Activated CD8-positive, alpha-beta memory T cell treated with anti-CD3 and anti-CD28 coated beads for 1 hour (primary cell): ENCODE measurements around the gene PTPRG.

Experiments
- DNase-seq, 2 donors: peaks; one replicate each; pipeline ENCODE4 v3.0.0-alpha.2; 2020; ENCODE audit warnings: low read depth in 1 of 2; ENCODE audit errors: extremely low read depth in 1 of 2

The PTPRG gene

GRCh38 chr3:61938878-61939549 is 377.6 kb downstream of the PTPRG start:
- DNase-seq = no peak

DNA sequence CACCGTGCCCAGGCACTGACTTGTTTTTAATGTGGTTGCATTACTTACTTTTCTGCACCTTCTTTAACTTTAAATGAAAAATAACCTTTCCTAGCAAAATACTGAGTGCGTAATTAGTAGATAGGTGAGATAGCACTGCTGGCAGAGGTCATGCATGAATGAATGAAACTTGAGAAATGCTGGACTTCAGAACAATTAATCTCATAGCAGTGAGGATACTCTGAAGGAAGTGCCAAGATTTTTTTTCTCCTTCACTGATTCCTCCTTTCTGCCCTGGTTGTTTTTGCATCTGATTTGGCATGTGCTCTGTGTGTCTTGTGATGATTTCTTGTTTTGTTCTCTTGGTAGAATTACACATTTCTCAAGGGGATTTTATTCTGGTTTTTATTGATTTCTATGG is 378.9 kb downstream of the PTPRG start:
- DNase-seq = no peak

DNA sequence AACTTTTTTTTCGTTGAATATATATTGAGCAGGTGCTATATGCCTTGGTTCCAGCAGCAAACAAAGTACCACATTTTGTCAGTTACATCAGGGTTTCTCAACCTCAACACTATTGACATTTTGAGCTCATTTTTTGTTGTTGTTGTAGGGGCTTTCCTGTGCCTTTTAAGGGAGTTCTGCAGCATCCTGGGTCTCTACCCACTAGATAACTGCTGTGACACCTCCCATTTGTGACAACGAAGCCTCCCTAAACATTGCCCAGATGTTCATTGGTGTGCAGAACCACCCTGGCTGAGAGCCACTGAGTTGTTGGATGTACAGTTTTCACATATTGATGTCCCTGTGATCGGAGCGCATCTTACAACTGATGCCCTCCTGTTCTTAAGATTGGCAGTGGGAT is 382.6 kb downstream of the PTPRG start:
- no peak for DNase-seq

DNA sequence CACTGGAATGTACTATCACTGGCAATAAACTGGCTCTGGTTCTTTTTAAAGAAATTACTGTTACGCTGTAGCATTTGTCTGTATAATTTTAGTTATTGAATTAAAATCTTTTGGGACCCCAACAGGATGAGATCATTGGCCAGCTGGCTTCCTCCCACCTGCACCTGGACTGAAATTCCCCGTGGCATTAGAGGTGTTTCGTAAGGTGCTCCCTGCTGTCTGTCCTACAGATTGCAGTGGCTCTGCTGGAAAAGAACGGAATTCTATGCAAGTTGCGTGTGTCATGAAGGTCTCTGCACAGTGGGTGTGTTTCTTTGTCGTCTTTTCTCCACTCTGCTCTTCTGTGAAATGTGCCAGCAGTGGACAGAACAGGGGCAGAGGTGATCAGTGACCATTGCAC is 383.4 kb downstream of the PTPRG start:
- DNase-seq = no peak

- no peak for DNase-seq
Observed at GRCh38 chr3:61945657-61946056, 384.3 kb downstream of the PTPRG start.

GRCh38 chr3:61946570-61947324 is 385.4 kb downstream of the PTPRG start:
- DNase-seq = no peak

DNA sequence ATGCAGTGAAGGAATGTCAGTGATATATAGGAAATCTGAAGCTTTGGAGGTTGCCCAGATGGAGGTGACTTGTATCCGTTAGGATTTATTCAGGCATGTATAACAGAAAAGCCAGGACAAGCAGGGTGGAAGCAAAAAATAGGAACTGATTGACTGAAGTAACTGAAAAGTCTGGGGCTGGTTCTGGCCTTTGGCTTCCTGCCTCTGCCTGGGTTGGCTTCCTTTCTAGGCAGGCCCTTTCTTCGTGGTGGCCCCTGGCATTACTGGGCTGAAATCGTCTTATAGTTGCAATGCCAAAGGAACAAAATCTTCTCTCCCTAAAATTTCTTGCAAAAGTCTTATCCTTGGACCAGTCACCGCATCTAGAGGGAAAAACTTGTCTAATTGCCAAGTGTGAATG is 386.1 kb downstream of the PTPRG start:
- DNase-seq = no peak

DNA sequence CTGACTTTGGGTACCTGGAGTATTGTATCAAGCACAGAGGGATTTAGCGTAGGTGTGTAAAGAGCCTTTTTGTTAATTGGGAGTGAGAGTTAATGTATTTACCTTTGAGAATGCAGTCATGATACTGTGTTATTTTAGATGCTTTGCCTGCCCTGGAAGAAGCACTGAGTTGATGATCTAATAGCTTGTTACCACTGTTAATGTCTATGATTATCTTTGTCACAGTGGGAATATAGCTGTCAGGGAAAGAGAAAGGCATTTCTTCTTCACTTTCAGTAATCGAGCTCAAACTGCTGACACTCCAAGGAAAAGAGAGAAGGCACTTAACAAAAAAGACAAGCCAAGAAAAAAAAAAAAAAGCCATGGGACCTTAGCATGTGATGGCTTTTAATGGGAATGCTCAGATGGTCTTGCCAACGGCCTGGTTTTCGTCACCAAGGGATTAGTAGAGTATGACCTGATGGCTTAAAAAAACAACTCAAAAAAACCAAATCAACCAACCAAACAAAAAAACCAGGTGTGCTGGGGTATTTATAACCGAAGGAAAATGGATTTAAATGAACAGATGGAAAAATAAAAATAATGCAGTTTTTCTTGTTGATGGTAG is 387.4 kb downstream of the PTPRG start:
- no peak for DNase-seq

GRCh38 chr3:61954097-61954540 is 392.7 kb downstream of the PTPRG start:
- DNase-seq = no peak

DNA sequence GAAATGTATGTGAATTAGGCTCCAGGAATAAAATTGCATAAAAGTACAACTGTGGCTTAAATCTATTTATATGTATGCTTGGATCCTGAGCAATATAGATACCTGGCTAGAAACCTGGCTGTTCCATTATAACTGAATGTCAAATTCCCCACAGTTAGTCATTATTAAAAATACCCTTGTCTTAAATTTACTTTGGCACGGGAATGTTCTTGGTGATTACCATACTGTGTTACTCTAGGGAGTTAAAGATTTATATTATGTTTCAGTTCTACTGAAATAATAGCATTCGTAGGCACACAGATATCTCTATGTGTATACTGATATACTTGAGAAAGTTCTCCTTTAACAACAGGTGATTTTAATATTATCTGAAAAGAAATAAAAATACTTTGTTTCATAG is 394.1 kb downstream of the PTPRG start:
- DNase-seq = no peak

- no peak for DNase-seq
Observed at GRCh38 chr3:61956236-61956635, 394.9 kb downstream of the PTPRG start.

DNA sequence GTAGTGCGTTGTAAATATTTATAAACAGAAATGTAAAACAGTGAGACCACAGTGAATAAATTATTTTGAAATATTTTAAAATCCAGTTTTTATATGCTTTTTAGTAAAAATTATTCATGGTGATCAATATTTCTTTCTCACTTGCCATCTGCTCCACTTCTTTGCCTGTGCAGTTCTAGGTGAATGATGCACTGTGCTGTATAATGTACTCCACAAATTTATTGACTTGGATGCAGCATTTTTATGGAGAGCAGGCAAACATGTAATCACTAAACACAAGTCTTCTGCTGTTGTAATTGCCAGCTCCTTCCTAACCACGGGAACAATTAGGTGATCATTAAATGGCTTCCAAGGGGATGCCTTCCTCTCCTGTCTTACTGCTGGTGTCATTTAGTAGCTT is 395.9 kb downstream of the PTPRG start:
- no peak for DNase-seq

DNA sequence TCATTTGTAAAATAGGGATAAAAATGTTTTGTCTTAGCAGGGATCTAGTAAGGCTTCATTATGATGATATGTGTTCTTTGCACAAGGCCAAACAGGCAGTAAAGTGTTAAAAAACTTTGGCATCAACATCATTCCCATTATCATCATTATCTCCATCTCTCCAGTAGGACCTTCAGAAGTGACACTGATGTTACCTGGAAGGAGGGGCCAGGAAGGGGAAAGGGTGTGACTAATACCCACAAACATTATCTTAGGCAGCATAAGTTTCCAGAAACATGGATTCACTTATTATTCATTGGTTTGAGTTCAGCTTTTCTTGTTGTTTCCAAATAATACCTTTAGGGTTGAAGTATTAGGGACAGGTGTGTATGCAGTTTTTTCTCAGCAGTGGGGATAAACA is 399.6 kb downstream of the PTPRG start:
- DNase-seq = no peak

DNA sequence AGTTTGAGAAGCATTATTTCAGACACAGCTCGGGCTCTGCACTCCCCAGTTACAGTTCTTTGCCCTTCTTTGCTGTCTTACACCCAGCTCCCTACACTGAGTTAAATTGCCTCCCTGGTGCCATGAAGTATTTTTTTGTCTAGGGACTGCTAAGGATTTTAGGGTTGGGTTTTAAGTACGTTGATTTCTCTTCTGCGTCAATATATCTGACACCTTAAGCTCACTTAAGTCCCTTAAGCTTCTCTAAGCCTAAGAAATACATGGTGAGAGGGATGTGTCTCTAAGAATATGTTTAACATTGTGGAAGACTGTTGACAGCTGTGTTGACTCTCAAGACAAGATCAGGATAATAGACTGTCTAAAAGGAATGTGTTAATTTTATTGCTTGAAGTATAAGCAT is 400.5 kb downstream of the PTPRG start:
- DNase-seq = no peak

DNA sequence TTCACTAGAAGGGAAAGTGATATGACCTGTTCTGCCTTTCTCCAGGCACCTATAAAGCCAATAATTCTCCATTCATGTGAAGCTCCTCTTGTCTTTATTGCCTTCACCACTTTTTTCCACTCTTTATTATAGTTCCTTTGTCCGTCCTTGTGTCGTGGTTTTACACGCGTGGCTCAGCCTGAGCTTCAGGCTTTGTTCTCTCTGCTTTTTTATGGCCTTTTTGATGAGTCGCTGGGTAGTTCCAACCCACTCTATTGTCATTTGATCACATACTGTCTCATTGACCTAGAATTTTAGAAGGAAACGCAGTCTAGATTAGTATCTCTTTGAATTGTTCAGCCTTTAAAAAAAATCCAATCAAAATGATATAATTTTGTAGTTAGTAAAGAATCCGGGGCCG is 403.2 kb downstream of the PTPRG start:
- no peak for DNase-seq

DNA sequence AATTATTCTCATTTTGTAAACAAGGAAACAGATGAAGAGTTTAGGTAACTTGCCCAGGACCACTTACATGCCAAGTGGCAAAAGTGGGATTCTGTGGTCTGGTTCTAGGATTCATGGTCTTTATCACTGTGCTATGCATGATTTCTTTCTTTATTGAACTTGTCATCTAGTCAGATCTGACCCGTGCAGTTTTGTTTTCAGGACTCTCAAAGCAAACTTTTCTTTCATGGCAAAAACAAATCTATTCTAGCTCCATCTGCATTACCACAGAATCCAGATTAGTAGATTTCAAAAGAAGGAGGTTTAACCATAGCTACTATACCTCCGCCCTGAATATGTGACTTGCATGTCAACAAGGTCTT is 404.4 kb downstream of the PTPRG start:
- no peak for DNase-seq

GRCh38 chr3:61966200-61966599 is 404.8 kb downstream of the PTPRG start:
- no peak for DNase-seq

DNA sequence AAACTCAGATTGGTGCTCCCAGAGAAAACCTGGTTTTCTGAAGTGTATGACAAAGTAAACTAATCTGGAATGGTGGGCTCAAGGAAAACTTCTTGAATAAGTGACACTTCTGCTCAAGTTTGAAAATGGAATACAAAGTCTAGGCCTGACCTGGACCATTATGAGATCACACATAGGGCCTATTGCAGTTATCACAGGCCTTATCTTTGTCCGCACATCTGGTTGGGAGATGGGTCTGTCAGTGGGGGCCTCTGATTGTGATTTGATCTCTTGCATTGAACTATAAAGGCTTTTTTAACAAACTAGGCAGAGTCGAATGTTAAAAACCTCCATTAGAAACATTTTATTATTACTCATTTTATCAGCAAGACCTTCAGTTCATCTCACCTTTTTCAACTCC is 405.6 kb downstream of the PTPRG start:
- DNase-seq = no peak

DNA sequence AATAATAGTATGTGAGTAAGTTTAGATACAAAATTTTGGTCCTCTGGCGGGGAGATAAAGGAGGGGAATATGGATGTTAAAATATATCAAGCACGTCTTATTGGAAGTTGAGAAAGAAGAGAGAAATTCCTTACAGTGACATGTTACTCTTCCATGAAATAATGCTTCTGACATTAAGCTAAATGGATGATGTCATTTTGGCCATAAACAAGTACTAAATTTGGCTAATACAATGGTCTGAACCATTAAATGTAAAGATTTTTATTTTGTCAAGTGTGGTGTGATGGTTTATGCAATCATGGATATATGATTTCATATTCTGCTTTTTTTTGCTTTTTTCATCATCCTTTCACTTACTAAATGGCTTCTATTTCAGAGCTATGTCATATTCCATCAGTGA is 406.6 kb downstream of the PTPRG start:
- DNase-seq = no peak

DNA sequence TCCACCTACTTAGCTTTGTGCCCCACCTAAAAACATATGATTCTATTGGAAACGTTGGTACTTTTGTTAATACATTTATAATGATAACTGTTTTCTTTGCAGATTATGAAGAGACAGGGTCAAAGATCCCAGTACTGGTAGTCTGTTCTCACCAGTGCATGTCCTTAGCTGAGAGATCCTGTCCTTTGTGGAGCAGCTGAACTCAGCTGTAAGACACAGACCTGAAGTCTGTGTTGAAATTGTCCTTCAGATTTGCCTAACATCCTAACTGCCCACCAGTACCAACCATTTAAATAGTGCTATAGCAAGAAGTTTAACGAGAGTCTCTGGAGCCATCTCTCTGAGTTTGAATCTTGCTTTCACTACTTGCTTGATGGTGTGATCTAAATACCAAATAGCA is 413.3 kb downstream of the PTPRG start:
- no peak for DNase-seq

- DNase-seq = no peak
Observed at GRCh38 chr3:61975199-61975598, 413.8 kb downstream of the PTPRG start.

DNA sequence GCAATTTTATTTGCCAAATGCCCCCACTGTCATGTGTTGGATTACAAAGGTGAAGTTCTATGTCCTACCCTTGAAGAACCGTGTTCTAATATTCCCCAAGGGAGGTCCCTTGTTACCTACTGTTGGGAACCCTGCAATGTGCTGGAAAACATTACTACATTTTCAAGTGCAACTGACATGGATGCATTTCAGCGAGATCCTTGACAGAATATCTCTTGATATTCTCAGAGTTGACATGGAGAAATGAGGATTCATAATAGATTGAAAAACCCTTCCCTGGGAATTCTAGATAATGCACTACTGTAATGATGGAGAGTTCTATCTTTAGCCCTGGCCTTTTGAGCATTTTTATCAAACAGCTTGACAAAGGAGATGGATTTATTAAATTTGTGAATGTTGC is 414.6 kb downstream of the PTPRG start:
- no peak for DNase-seq
